Measurements from ENCODE around the gene CST2.
"Not testable (repeated sequence)": the region's sequence is repeated elsewhere in the genome, so short reads cannot be mapped to it uniquely, and the experiment has no call there.

The CST2 gene, protein sequence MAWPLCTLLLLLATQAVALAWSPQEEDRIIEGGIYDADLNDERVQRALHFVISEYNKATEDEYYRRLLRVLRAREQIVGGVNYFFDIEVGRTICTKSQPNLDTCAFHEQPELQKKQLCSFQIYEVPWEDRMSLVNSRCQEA

DNA sequence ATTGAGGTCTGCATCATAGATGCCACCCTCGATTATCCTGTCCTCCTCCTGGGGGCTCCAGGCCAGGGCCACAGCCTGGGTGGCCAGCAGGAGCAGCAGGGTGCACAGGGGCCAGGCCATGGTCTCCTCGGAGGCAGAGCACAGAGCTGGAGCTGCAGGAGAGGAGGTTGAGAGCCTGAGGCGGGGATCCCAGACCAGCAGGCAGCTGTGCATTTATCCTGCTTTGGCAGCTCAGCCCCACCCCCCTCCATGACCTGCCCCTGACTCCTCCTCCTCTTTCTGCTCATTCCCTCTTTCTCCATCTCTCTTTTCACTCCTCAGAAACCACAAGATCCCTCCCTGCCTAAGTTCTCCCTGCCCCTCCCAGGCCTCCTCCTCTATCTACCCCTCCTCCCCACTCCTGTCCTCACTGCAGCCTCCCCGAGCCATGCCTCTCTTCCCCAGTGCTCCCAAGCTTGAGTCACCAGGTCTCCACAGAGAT lies at the start of gene CST2:
Gene CST2 (minus strand): TSS at position 189 of the 481 bp plus-strand sequence. CDS start 69 bp downstream, at position 120.
- Histone ChIP-seq H3K4me3 (no peak within 1 kb of the TSS), H3K27ac (no peak within 1 kb of the TSS)

DNA sequence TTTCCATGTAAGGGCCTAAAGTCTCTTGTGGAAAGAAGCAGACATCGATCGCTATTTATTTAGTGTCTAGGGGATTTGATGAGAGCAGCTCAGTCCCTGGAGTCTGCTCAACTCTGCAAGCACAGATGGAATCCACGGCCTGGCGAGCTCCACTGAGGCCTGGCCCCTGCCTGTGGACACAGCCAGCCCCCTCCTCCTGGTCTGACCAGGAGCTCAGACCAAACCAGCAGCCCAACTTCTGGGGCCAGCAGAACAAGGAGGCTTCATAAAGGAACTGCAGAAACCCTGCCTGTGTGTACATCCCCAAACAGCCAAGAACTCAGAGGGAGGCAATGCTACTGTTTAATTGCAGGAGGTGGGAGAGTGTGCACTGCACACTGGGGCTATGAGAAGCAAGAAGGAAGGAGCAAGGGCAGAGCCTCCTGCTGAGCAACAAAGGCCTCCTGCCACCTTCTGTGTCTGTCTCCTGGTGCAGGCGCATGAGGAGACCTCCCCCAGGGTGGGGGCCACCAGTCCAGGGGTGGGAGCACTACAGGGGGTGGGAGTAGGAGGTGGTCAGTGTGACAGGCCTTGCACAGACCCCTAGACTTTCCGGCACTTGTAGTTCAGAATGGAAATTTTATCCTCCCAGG lies 49.2 kb upstream of the CST2 start:
- Histone ChIP-seq H3K4me3 (no peak overlapping the region), H3K27ac (no peak overlapping the region)

DNA sequence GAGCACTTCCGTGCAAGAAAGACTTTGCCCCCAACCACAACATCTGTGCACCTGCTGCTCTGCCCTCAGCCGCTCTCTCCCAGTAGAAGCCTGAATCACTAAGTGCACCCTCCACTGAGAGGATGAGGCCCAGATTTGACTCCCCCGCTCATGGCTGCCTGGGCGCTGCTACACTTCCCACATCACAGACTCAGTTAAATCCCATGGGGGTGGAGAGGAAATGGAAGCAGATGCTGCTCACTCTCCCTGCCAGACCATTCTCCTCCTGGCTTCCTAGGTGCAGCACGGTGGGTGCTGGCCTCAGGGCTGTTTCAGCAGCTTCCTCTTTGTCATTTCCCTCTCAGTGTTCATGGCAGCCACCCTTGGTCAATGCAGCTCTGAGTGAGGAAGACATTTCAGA lies 48.2 kb upstream of the CST2 start:
- no peak overlapping the region for H3K4me3 ChIP-seq
- H3K27ac ChIP-seq, result no peak overlapping the region

DNA sequence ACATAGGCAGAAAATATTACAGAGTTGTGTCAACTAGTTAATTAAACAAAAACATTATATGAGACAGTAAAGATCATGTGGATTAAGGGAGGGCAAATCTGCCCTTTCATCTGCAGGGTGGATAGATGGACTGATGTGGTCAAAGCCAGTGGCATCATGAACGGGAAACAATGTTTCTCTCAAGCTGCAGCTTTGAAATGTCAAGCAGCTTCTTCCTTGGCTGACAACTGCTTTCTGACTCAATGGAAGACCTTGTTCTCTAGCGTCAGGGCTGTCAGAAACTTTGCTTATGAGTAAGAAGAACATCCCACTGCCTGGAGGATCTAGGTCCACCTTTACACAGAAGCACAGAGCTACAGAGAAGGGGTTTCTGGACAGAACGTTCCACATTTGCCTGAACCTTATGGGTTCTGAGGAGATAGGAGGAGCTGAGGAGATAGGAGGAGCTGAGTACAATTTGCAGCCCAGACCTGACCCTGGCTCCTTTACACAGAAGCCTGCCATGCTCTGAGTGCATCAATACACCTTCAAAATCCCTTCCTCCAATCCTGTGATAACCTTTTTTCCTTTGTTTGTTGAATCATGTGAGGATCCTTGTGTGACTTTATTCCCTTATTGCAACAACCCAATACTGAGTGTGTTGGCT lies 47.0 kb upstream of the CST2 start:
- Histone ChIP-seq H3K4me3 (no peak overlapping the region), H3K27ac (no peak overlapping the region)

DNA sequence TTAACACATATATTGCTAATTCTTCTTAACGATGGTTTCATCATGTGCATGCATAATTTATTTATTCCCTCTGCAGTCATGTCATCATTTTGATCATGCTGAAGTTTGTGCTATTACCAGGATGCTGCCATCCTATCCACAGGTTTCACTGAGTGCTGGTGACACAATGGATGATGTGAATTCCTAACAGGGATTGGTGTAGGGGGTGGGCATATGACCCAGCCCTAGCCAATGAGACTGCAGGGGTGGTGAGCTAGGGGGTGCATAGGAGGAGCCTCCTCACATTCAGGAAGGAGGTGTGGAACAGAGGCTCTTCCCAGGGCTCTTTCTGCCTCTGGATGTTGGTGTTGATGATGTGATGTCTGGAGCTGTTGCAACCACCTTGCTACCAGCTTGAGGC lies 45.5 kb upstream of the CST2 start:
- no peak overlapping the region for H3K27ac ChIP-seq
- H3K4me3 ChIP-seq, result no peak overlapping the region

DNA sequence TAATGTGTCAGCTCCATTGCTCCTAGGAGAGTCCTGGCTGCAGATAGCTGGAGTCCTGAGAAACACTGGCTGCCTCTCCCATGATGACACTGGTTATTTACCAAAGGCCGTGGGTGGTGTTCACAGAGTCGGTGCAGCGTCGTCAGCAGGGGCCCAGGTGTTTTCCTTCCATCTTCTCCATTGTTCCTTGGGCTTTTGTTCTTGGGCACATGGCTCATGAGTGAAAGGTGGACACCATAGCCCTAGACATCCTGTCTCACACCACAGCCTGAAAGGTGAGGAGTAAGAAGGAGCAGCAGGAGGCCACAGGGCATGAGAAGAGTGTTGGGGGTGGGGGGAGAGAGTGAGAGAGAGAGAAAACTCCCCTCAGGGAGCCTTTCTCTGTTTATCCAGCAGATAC lies 43.9 kb upstream of the CST2 start:
- Histone ChIP-seq H3K4me3 (no peak overlapping the region), H3K27ac (no peak overlapping the region)

DNA sequence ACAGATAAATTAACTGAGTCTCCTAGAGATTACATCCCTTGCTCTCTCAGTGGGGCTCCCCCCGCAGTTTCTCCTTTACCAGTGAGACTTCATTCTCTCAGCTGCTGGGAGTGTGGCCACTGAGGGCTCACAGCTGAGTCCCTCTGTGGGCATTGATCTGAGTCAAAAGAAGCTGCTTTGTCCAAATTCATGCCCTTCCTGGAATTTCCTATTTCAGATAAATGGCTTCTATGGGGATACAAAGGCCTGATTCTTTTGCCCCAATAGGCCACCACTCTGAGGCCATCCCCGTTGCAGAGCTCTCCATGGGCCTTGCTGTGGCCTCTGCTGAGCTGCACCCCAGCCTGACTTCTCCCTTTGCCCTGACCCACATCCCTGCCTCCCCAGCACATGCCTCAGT lies 43.0 kb upstream of the CST2 start:
- Histone ChIP-seq H3K27ac (no peak overlapping the region), H3K4me3 (no peak overlapping the region)

DNA sequence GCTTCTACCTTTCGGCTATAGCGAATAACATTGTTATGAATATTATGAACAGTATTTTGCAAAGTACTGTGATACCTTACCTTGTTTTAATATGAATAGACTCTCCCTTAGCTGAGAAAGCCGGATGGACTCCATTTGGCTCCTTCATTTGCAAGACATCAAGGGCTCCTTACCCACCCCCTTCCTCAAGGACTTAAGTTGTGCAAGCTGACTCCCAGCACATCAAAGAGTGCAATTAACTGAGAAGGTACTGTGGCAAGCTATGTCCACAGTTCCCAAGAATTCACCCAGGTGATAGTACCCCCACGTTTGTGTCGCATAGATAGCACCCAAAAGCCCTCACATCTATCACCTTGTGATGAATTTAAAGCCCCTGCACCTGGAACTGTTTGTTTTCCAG lies 41.8 kb upstream of the CST2 start:
- H3K27ac ChIP-seq, result no peak overlapping the region

DNA sequence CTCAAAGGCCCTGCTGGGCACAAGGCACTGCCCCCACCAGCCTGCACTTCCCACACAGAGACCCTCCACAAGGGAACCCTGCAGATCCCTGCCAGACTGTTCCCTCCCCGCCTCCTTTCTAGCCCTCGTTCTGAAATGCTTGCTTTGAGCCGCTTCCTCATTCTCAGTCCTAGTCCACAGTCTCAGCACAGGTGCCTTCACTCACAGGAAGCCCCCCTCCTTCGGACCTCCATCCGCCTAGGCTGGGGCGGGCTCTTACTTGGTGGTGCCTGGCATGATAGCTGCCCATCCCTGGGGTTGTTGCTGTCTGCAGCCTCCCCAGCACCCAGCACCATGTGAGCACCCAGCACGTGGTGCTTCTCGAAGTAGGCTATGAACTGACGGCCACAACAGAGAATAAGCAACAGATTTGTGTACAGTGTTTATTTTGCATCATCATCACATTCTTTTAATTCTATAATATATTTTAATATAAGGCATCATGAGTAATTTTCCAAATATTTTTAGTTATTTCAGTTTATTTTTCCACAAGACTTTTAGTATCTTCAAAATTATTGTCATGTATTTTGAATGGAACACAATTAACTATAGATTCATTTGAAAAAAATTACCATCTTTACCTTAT lies 40.7 kb upstream of the CST2 start:
- no peak overlapping the region for H3K4me3 ChIP-seq
- no peak overlapping the region for H3K27ac ChIP-seq

More for the DNA sequence above, 41.8 kb upstream of the CST2 start:
- H3K4me3 ChIP-seq, result no peak overlapping the region

DNA sequence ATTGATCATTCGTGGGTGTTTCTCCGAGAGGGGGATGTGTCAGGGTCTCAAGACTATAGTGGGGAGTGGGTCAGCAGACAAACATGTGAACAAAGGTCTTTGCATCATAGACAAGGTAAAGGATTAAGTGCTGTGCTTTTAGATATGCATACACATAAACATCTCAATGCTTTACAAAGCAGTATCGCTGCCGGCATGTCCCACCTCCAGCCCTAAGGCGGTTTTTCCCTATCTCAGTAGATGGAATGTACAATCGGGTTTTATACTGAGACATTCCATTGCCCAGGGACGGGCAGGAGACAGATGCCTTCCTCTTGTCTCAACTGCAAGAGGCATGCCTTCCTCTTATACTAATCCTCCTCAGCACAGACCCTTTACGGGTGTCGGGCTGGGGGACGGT lies 34.2 kb upstream of the CST2 start:
- not testable (repeated sequence) for H3K4me3 ChIP-seq, H3K27ac ChIP-seq

DNA sequence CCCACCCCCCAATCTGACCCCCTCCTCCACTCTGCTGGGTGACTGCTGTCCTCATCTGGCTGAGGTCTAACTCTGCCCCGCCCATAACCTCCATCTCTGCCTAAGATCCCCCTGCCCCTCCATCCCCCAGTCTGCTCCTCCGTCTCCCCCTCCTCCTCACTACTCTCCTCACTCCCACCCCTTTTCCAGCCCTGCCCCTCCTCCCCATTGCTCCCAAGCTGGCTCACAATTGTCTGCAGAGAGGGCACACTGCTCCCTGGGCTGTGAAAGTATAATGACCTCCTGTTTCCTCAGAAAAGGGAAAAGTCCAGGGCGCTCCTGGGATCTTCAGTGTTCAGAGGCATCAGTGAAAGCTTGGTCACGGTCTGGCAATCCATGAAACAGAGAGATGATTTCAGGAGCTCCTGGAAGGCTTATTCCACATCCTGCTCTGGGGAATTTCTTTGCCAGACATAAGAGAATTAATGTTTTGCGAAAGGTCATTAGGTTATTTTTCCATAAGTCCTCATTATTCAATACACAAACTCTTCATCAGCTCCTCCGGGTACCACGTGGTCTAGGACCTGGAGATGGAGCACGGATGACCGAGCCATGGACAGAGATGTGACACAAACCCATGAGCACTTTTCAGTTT lies 31.6 kb upstream of the CST2 start:
- Histone ChIP-seq H3K27ac (no peak overlapping the region), H3K4me3 (no peak overlapping the region)

DNA sequence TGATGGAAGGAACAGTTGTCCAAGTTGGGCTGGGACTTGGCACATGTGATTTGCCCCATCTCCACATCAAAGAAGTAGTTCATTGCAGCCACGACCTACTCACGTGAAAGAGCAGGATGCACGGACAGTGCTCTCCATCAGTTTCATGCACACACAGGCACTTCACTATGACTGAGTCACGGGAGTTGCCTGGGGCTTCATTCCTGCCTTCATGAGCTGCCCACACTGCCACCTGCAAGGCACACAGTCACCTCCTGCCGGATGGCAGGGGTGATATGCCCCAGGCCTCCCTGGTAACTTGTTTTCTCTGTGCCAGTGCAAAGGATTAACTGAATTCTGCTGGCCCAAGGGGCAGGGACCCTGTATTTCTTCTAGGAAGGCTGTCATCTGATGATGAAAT lies 30.2 kb upstream of the CST2 start:
- Histone ChIP-seq H3K4me3 (no peak overlapping the region), H3K27ac (no peak overlapping the region)

DNA sequence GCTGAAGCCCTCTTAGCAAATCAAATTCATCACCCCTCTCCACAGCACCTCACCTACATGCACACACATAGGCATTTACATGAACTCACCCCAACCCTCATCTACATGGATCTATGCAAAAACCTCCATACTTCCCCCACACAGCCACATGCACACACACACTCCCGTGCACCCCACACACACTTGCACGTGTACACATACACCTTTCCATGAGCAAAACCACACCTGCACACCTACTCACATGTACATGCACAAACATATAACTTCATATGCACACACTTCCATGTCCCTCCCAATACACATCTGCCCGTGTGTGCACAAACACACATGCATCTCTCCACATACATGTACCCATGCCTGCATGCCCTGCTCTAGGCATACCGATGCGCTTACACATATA lies 29.7 kb upstream of the CST2 start:
- no peak overlapping the region for H3K4me3 ChIP-seq
- no peak overlapping the region for H3K27ac ChIP-seq

DNA sequence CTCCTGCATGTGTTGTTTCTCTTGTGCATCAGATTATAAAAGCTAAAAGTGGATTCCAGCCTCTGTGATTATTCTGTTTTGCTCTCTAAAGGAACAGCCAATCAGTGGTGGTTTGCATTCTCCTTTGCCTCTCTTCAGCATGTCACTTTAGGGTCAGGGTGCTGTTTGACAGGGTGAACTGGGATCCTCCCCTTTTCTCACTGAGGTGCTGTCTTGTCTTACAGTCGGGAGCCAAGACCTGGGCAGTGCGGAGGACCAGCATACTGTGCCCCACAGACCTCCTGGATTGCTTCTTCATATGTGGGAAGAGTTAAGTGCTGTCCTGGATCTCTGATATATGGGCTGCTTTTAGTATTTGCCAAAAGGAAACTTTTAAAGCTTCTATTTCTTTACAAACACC lies 15.2 kb upstream of the CST2 start:
- H3K27ac ChIP-seq, result no peak overlapping the region

DNA sequence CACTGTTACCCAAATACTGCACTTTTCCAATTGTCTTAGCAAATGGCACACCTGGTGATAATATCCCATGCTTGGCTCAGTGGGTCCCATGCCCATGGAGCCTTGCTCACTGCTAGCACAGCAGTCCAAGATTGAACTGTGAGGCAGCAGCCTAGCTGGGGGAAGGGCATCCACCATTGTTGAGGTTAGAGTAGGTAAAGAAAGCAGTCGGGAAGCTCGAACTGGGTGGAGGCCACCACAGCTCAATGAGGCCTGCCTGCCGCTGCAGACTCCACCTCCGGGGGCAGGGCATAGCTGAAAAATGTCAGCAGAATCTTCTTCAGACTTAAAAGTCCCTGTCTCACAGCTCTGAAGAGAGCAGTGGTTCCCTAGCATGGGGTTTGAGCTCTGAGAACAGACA lies 9.2 kb upstream of the CST2 start:
- Histone ChIP-seq H3K27ac (no peak overlapping the region), H3K4me3 (no peak overlapping the region)

More for the DNA sequence above, 15.2 kb upstream of the CST2 start:
- H3K4me3 ChIP-seq, result no peak overlapping the region

DNA sequence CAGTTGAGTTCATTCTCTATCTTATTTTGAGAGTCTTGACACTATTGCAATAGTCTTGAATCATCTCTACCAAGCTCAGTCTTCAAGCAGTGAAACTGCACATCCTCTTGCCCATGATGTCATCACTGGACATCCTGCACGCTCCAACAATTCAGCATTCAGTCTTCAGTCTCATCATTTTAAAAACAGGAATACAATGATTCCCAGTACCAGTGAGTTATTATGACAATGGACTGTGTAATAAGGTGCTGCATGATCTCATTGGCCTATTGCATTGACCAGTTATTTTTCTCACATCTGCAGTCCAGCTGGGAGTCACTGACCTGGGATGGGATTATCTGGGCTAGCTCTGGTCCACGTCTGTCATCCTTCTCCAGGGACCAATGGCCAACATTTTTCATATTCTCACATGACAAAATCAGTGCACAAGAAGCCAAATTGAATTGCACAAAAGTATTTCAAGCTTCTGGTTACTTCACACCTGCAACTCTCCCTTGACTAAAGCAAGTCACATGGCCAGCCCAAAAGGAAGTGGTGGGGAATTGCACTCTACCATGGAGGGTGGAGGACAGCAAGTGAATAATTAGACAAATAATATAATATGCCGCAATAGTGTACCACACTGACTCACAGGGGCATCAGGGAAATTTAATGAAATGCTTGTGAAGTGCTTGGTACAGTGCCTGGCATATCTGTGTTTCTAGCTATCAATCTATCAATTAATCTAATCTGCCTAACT lies 6.4 kb upstream of the CST2 start:
- no peak overlapping the region for H3K4me3 ChIP-seq
- H3K27ac ChIP-seq, result no peak overlapping the region

DNA sequence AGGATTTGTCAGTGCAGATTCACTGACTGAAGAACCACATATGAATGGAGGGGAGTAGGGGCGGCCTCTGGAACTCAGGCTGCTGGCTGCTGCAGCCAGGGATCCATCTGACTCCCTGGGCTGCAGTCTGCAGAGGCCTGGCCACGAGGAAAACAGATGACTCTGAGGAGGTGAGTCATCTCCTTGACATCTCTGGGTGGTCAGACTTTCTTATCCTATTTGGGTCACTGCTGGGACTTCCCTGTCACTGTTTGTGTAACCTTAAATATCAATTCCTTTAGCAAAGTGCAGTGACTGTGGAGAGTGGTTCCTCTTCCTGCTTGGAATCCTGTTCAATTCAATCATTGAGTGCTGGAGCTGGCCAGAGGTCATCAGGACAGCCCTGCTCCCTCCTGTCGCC lies 5.4 kb upstream of the CST2 start:
- not testable (repeated sequence) for H3K4me3 ChIP-seq
- peak overlapping the region in 1 of 21 experiments; percentile 3 for H3K27ac ChIP-seq

DNA sequence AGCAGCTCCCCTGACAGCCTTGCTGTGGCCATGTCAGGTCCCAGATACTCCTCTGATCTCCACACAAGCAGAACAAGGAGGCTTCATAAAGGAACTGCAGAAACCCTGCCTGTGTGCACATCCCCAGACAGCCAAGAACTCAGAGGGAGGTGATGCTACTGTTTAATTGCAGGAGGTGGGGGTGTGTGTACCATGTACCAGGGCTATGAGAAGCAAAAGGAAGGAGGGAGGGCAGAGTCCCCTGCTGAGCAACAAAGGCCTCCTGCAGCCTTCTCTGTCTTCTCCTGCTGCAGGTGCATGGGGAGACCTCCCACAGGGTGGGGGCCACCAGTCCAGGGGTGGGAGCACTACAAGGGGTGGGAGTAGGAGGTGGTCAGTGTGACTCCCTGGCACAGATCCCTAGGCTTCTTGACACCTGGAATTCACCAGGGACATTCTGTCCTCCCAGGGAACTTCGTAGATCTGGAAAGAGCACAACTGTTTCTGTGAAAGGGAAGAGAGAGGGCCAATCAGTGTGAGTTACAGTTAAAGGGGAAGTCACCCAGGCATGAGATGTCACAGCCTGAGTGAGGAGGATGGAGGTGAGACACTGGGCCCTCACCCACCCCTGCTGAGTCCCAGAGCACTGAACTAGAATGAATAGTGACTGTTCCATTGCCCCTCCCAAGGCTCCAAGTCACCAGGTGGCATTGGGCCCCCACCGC lies 2.8 kb downstream of the CST2 start:
- Histone ChIP-seq H3K4me3 (no peak overlapping the region), H3K27ac (no peak overlapping the region)

DNA sequence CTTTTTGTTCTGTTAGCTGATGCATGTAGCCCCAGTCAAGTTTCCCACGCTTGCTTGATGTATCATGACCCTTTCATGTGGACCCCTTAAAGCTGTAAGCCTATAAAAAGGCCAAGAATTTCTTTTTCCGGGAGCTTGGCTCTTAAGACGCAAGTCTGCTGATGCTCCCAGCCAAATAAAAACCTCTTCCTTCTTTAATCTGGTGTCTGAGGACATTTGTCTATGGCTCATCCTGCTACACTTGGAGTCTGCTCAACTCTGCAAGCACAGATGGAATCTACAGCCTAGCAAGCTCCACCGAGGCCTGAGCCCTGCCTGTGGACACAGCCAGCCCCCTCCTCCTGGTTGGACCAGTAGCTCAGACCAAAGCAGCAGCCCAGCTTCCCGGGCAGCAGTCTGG lies 3.4 kb downstream of the CST2 start:
- Histone ChIP-seq H3K4me3 (no peak overlapping the region), H3K27ac (no peak overlapping the region)

Data from skin epidermis (tissue), 12 donors.